Omental fat pad (tissue), 4 donors: Measurements from ENCODE around the gene ATP6V0D1. TPM values are rescaled to one million over a fixed set of nuclear protein-coding genes. Genes with fewer than 3 reads are reported as not detected.
A peak's percentile ranks its signal among the peaks of the same experiment; 100 is the strongest.

Experiments used
- ATAC-seq: fragments of 150-250 bp; one replicate; pipeline ENCODE4 v1.9.1; 2016; ENCODE audit warnings: mild to moderate bottlenecking, moderate library complexity; ENCODE audit not compliant: low FRiP score
- DNase-seq: peaks from one replicate; pipeline ENCODE4 v3.0.0-alpha.2; 2019; ENCODE audit warnings: low spot score
- total RNA-seq, 4 donors: library from RNA; depleted of rRNA; stranded (reverse); fragments of >200 nt; gene quantifications; one replicate each; pipeline ENCODE4 v1.1.0, GENCODE V29; 2016
- TF ChIP-seq, protein P1 (sequence below), 3 donors: fragments of 450-650 bp; IDR thresholded peaks; one replicate each; pipeline ENCODE4 v1.5.1; 2016 to 2017; ENCODE audit warnings: antibody characterized with exemption in 3 of 3, mild to moderate bottlenecking in 3 of 3, moderate library complexity in 2 of 3

The ATP6V0D1 gene
- total RNA-seq, 4 donors from 2014 or later: 67.8 to 154 (median 124) TPM

- no peak for ATAC-seq
- TF ChIP-seq, protein P1, sequence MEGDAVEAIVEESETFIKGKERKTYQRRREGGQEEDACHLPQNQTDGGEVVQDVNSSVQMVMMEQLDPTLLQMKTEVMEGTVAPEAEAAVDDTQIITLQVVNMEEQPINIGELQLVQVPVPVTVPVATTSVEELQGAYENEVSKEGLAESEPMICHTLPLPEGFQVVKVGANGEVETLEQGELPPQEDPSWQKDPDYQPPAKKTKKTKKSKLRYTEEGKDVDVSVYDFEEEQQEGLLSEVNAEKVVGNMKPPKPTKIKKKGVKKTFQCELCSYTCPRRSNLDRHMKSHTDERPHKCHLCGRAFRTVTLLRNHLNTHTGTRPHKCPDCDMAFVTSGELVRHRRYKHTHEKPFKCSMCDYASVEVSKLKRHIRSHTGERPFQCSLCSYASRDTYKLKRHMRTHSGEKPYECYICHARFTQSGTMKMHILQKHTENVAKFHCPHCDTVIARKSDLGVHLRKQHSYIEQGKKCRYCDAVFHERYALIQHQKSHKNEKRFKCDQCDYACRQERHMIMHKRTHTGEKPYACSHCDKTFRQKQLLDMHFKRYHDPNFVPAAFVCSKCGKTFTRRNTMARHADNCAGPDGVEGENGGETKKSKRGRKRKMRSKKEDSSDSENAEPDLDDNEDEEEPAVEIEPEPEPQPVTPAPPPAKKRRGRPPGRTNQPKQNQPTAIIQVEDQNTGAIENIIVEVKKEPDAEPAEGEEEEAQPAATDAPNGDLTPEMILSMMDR (IDR thresholded peaks at IDR 0.05): no peak
- no peak for DNase-seq
Measured at GRCh38 chr16:67525176-67525860, 44.4 kb upstream of the ATP6V0D1 start.

- DNase-seq (peak; percentile 98), ATAC-seq (peak; percentile 90)
- TF ChIP-seq, protein P1 (IDR thresholded peaks at IDR 0.05): peak in 2 of 3 donors; percentile 49 to 94
Measured at GRCh38 chr16:67521095-67521804, 40.3 kb upstream of the ATP6V0D1 start.

- ATAC-seq (no peak), DNase-seq (no peak)
- TF ChIP-seq, protein P1 (IDR thresholded peaks at IDR 0.05): no peak
Measured at GRCh38 chr16:67519242-67519641, 38.3 kb upstream of the ATP6V0D1 start.

- DNase-seq (no peak), ATAC-seq (no peak)
- TF ChIP-seq, protein P1 (IDR thresholded peaks at IDR 0.05): no peak
Measured at GRCh38 chr16:67518676-67519075, 37.7 kb upstream of the ATP6V0D1 start.

GRCh38 chr16:67517661-67518423 is 36.9 kb upstream of the ATP6V0D1 start:
- DNase-seq (no peak), ATAC-seq (no peak)
- TF ChIP-seq, protein P1 (IDR thresholded peaks at IDR 0.05): no peak

GRCh38 chr16:67517155-67517445 is 36.1 kb upstream of the ATP6V0D1 start:
- TF ChIP-seq, protein P1 (IDR thresholded peaks at IDR 0.05): no peak
- DNase-seq (no peak), ATAC-seq (no peak)
